ENCODE measurements around the gene SRP9. TPM values are rescaled to one million over a fixed set of nuclear protein-coding genes. Genes with fewer than 3 reads are reported as not detected.

Gene SRP9
- total RNA-seq, result 100 to 1,000 TPM in 3 of 4 donors, 10 to 100 TPM in 1; 95.1 to 192 (median 164) TPM

GRCh38 chr1:225777583-225778336 lies at the start of gene SRP9:
Gene SRP9, plus strand, starts transcription at chr1:225777826. Its CDS starts 115 bp downstream, at chr1:225777941.
- DNase-seq (ENCODE audit: extremely low spot score), result peak; percentile 99
- Histone ChIP-seq H3K4me3 (peak within 1 kb of the TSS; percentile 60 to 71 (median 66)), H3K9me3 (no peaks in the 10 kb centered on the region), H3K27me3 (no peaks in the 10 kb centered on the region), H3K36me3 (no peaks in the 10 kb centered on the region), H3K27ac (replicated peaks in 1 of 4) (peak within 1 kb of the TSS; percentile 86 to 92 (median 89)), H3K4me1 (peaks cover 41 to 63% (median 58%) of the 10 kb centered on the region in 4 donors)
- TF ChIP-seq EP300 (IDR thresholded peaks at IDR 0.05) (no peak), POLR2A (IDR thresholded peaks at IDR 0.05; ENCODE audit: low read depth) (peak; percentile 88), CTCF (IDR thresholded peaks at IDR 0.05) (peak; percentile 82 to 90 (median 88)), POLR2AphosphoS5 (IDR thresholded peaks at IDR 0.05) (peak; percentile 96 to 98)
- 0% methylated on average over 26 of the region's 46 CpGs for WGBS
- intact Hi-C loops (cut with DNase I), result loop anchor here (2.0 to 5.0 kb wide), 2 partner anchors 67 to 205 kb away; no protein-coding TSS in a partner anchor

- no peak overlapping the region for H3K4me3 ChIP-seq
- no peak for DNase-seq (ENCODE audit: extremely low spot score)
- H3K4me1 ChIP-seq, result peaks cover 16 to 20% (median 17%) of the 10 kb centered on the region in 4 donors
- no peaks in the 10 kb centered on the region for H3K36me3 ChIP-seq
- H3K9me3 ChIP-seq, result no peaks in the 10 kb centered on the region
- no peak overlapping the region for H3K27ac ChIP-seq (replicated peaks in 1 of 4)
- no peaks in the 10 kb centered on the region for H3K27me3 ChIP-seq
- TF ChIP-seq POLR2AphosphoS5 (IDR thresholded peaks at IDR 0.05) (no peak), EP300 (IDR thresholded peaks at IDR 0.05) (no peak), CTCF (IDR thresholded peaks at IDR 0.05) (no peak), POLR2A (IDR thresholded peaks at IDR 0.05; ENCODE audit: low read depth) (no peak)
- intact Hi-C loops (cut with DNase I), result no loop called here
These were observed 46.1 kb upstream of the SRP9 start for GRCh38 chr1:225731491-225731890.

GRCh38 chr1:225733254-225733653 lies 44.4 kb upstream of the SRP9 start:
- no peaks in the 10 kb centered on the region for H3K36me3 ChIP-seq
- intact Hi-C loops (cut with DNase I), result no loop called here
- DNase-seq (ENCODE audit: extremely low spot score), result no peak
- H3K27me3 ChIP-seq, result no peaks in the 10 kb centered on the region
- 92% methylated on average over 4 of the region's 4 CpGs for WGBS
- H3K27ac ChIP-seq (replicated peaks in 1 of 4), result no peak overlapping the region
- H3K4me3 ChIP-seq, result no peak overlapping the region
- no peak for TF ChIP-seq POLR2AphosphoS5 (IDR thresholded peaks at IDR 0.05)
- no peak for TF ChIP-seq POLR2A (IDR thresholded peaks at IDR 0.05; ENCODE audit: low read depth)
- no peak for TF ChIP-seq EP300 (IDR thresholded peaks at IDR 0.05)
- no peak for TF ChIP-seq CTCF (IDR thresholded peaks at IDR 0.05)
- H3K9me3 ChIP-seq, result no peaks in the 10 kb centered on the region
- H3K4me1 ChIP-seq, result peaks cover 21 to 25% (median 24%) of the 10 kb centered on the region in 4 donors

GRCh38 chr1:225735252-225736149 lies 42.1 kb upstream of the SRP9 start:
- Histone ChIP-seq H3K4me3 (no peak overlapping the region), H3K36me3 (no peaks in the 10 kb centered on the region), H3K9me3 (no peaks in the 10 kb centered on the region), H3K27ac (replicated peaks in 1 of 4) (peak overlapping the region; percentile 54 to 73 (median 68)), H3K4me1 (peaks cover 21 to 25% (median 24%) of the 10 kb centered on the region in 4 donors), H3K27me3 (no peaks in the 10 kb centered on the region)
- WGBS, result 54% methylated on average over 12 of the region's 12 CpGs
- TF ChIP-seq POLR2AphosphoS5 (IDR thresholded peaks at IDR 0.05), result peak; percentile 69 to 72
- TF ChIP-seq POLR2A (IDR thresholded peaks at IDR 0.05; ENCODE audit: low read depth), result no peak
- intact Hi-C loops (cut with DNase I), result no loop called here
- no peak for DNase-seq (ENCODE audit: extremely low spot score)
